Psoas muscle (tissue), 8 donors: Measurements from ENCODE around the gene ADRA1B. TPM values are rescaled to one million over a fixed set of nuclear protein-coding genes. Genes with fewer than 3 reads are reported as not detected.
"Not testable (repeated sequence)": the region's sequence is repeated elsewhere in the genome, so short reads cannot be mapped to it uniquely, and the experiment has no call there.

Experiments
- ATAC-seq, 4 donors: fragments of 200-7000 bp; cut with Tn5 transposase; one replicate each; pipeline ENCODE4 v1.9.1; 2020; ENCODE audit warnings: moderate library complexity in 3 of 4, mild to moderate bottlenecking in 2 of 4
- DNase-seq, 2 donors: peaks; one replicate each; pipeline ENCODE4 v3.0.0-alpha.2; 2020
- H3K27ac ChIP-seq: fragments of 200-600 bp; one replicate; pipeline ENCODE4 v1.8.0; 2022
- H3K27me3 ChIP-seq, 3 donors: fragments of 200-600 bp in 1 of 3; one replicate each; pipeline versions ENCODE4 v1.6.1 to v1.8.0; 2013 to 2022; ENCODE audit warnings: low read length in 2 of 3, mild to moderate bottlenecking in 2 of 3, moderate library complexity in 1 of 3; ENCODE audit not compliant: insufficient read depth in 3 of 3
- H3K36me3 ChIP-seq, 2 donors: fragments of 200-600 bp in 1 of 2; one replicate each; pipeline versions ENCODE4 v1.6.1 to v1.8.0; 2013 to 2022; ENCODE audit warnings: low read depth in 1 of 2, mild to moderate bottlenecking in 1 of 2, moderate library complexity in 1 of 2; ENCODE audit not compliant: insufficient read depth in 1 of 2
- H3K4me1 ChIP-seq: fragments of 200-600 bp; one replicate; pipeline ENCODE4 v1.8.0; 2022
- H3K4me3 ChIP-seq: fragments of 200-600 bp; one replicate; pipeline ENCODE4 v1.8.0; 2022; ENCODE audit warnings: mild to moderate bottlenecking
- H3K9me3 ChIP-seq: fragments of 200-600 bp; one replicate; pipeline ENCODE4 v1.8.0; 2022
- WGBS, 3 donors: extraction: QIAGEN DNeasy Blood & Tissue Kit; methylation state at CpG; one replicate each; pipeline versions ENCODE4 v1.1.6 to v1.1.7; 2013; 5-methylcytosine and 5-hydroxymethylcytosine counted together
- intact Hi-C, 2 donors: fragments of 100-400 bp; cut with DNase I; formaldehyde crosslinking; loops; one replicate each; pipeline versions ENCODE4 v1.11.0 to v1.14.2; 2022
- polyA plus RNA-seq, 3 donors: library from polyadenylated mRNA; stranded (reverse); fragments of 200-250 nt; gene quantifications; one replicate each; pipeline ENCODE4 v1.2.3, GENCODE V29; 2013
- total RNA-seq, 4 donors: library from RNA; stranded (reverse); fragmentation: NEBNext Ultra II Directional in 2 of 4; extraction: Animal tissue kit (Norgen Biotek cat#: 25700) in 2 of 4; gene quantifications; one replicate each; pipeline versions ENCODE4 v1.2.1 to v1.2.4, GENCODE V29; 2021 to 2023
- TF ChIP-seq, protein P1 (sequence below): fragments of 200-600 bp; IDR thresholded peaks from one replicate; pipeline ENCODE4 v1.8.0; 2022; ENCODE audit warnings: antibody characterized with exemption
- donor health status: healthy with polysubstance abuse.
- donor health status: DM: no; HTN: no; CAD: no; lungs with moderate emphysema.
- donor health status: Bipolar disorder and iron deficiency.
- donor health status: healthy.
- donor health status: DM: yes; HTN: yes; CAD: no.
- donor health status: DM: no; HTN: no; CAD: no.
- donor health status: DM: no; HTN: no; CAD: no.
- donor health status: DM: yes; HTN: yes; CAD: no.

ADRA1B gene
- total and polyA plus RNA-seq, 7 donors, result 0.06 to 1.3 (median 0.24) TPM; not detected in 1

DNA sequence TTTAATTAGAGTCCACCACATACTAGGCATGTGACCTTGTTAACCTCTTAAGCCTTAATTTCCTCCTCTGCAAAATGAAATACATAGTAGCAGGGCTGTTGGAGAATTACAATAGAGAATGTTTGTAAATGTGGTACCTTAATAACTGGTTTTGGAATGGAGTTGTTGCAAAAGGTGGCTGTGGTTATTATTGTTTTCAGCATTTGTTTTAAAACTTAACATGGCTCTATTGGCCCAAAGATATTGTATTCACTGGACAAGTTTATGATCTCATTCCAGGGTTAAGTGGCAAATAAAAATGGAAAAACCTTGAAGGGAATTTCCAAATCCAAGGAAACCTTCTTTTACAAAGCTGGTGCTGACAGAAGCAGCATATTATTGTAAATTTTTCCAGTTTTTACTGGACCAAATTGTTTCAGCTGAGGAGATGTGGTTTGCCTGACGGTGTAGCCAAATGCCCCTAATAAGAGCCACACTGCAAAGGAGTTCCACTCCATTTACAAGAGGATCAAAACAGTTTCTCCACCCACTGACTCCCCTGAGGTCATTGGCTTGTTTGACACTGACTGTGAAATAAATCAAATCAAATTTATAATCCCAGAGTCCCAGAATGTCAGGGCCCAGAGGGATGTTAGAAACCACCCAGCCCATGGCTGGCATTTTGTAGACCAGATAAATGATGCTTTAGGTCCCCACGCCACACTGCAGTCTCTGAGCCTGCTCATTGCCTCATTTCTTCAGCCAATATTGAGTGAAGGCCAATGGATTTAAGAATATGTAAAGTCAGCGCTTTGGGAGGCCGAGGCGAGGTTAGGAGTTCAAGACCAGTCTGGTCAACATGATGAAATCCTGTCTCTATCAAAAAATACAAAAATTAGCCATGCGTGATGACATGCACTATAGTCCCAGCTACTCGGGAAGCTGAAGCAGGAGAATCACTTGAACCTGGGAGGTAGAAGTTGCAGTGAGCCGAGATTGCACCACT, 45.2 kb downstream of the ADRA1B start:
- ATAC-seq (no peak), DNase-seq (no peak)
- Histone ChIP-seq H3K4me3 (no peak overlapping the region), H3K27ac (no peak overlapping the region), H3K4me1 (no peaks in the 10 kb centered on the region), H3K9me3 (no peaks in the 10 kb centered on the region), H3K36me3 (no peaks in the 10 kb centered on the region), H3K27me3 (no peaks in the 10 kb centered on the region)
- TF ChIP-seq, protein P1, sequence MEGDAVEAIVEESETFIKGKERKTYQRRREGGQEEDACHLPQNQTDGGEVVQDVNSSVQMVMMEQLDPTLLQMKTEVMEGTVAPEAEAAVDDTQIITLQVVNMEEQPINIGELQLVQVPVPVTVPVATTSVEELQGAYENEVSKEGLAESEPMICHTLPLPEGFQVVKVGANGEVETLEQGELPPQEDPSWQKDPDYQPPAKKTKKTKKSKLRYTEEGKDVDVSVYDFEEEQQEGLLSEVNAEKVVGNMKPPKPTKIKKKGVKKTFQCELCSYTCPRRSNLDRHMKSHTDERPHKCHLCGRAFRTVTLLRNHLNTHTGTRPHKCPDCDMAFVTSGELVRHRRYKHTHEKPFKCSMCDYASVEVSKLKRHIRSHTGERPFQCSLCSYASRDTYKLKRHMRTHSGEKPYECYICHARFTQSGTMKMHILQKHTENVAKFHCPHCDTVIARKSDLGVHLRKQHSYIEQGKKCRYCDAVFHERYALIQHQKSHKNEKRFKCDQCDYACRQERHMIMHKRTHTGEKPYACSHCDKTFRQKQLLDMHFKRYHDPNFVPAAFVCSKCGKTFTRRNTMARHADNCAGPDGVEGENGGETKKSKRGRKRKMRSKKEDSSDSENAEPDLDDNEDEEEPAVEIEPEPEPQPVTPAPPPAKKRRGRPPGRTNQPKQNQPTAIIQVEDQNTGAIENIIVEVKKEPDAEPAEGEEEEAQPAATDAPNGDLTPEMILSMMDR, result no peak
- 85 to 88% (median 85%) methylated on average over 8 of the region's 8 CpGs for WGBS, 3 donors
- intact Hi-C loops, result no loop called here

DNA sequence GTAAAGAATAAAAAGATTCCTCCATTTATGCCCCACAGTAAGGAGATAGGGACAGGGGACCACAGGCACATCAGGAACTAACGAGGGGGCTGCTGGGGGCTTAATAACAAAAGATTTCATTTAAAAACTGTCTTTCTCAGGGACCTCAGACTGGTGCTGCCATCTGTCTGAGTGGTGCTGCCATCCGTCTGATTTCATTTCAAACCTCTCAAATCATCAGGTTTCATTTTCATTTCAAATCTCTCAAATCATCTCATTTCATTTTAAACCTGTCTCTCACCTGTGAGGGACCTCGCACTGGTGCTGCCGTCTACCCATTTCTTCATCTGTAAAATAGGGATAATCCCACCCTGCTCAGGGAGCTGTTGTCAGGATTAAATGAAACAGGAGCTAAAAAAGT, 45.9 kb downstream of the ADRA1B start:
- Histone ChIP-seq H3K4me1 (no peaks in the 10 kb centered on the region), H3K9me3 (no peaks in the 10 kb centered on the region), H3K27ac (no peak overlapping the region), H3K27me3 (peaks cover 0 to under 1% (median 0%) of the 10 kb centered on the region in 3 donors), H3K36me3 (no peaks in the 10 kb centered on the region), H3K4me3 (no peak overlapping the region)
- DNase-seq (no peak), ATAC-seq (no peak)
- intact Hi-C loops, result no loop called here
- TF ChIP-seq, protein P1, result no peak
- 79 to 90% (median 84%) methylated on average over 4 of the region's 4 CpGs for WGBS, 3 donors

DNA sequence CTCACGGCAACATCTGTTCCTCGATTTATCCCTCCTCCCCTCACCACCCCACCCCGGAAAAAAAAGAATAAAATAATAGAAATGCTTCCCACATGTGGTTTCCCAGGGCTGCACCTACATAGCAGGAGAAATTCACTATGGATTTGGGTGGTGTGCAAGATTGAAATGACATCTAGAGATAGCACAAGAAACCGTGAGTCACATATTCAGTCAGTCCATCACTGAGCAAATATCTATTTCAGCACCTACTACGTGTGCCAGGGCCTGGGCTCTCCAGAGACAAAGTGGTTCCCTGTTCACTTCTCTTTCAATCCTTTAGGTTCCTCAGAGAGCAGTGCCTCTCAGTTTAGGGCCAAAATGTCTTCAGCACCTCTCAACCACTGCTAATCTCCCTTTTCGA, 47.7 kb downstream of the ADRA1B start:
- no peak overlapping the region for H3K27ac ChIP-seq
- H3K4me3 ChIP-seq, result no peak overlapping the region
- H3K9me3 ChIP-seq, result no peaks in the 10 kb centered on the region
- H3K4me1 ChIP-seq, result no peaks in the 10 kb centered on the region
- TF ChIP-seq, protein P1, result no peak
- WGBS, 3 donors, result 82 to 86% (median 84%) methylated on average over 6 of the region's 6 CpGs
- intact Hi-C loops, result no loop called here
- DNase-seq (no peak), ATAC-seq (no peak)
- H3K27me3 ChIP-seq, result peaks cover 0 to 5% (median 0%) of the 10 kb centered on the region in 3 donors
- H3K36me3 ChIP-seq, result no peaks in the 10 kb centered on the region

DNA sequence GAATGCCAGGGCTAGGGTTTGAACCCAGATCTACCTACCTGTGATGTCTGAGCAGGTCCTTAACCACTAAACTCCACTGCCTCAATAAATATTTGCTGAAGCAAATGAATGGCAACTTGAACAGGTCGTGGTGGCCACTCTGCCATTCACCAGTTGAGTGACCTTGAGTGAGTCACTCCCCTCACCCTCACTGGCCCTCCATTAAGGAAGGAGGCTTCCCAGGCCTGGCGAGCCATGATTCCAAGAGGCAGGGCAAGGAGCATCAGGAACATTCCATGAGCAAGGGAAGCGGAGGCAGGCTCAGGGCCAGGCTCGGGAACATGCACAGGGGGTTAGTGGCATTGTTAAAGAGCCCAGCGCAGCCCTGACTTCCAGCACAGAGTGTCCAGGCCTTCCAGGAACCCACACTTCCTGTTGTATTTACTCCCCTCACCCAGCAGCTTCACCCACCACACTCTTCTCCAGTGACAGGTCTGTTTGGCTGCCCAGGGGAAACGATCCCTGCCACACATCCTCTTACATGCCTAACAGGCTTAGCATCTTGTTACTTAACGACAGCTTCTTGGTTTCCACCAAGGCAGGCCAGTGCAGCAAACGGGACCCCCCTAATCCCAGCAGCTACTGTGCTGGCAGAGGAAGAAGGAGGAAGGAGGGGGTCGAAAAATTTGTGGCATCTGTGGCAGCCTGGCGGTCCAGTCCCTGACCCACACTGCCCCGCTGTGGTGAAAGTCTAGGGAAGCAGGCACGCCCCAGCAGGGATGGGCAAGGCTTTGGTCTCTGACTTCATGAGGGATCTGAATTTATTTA, 49.0 kb downstream of the ADRA1B start:
- H3K27me3 ChIP-seq, result peaks cover 0 to 10% (median 2%) of the 10 kb centered on the region in 3 donors
- H3K27ac ChIP-seq, result no peak overlapping the region
- WGBS, 3 donors, result 34 to 46% (median 36%) methylated on average over 12 of the region's 12 CpGs
- TF ChIP-seq, protein P1, result peak; percentile 42
- DNase-seq, result peak; percentile 31 to 70
- intact Hi-C loops, result no loop called here
- H3K9me3 ChIP-seq, result no peaks in the 10 kb centered on the region
- no peak overlapping the region for H3K4me3 ChIP-seq
- H3K36me3 ChIP-seq, result no peaks in the 10 kb centered on the region
- no peaks in the 10 kb centered on the region for H3K4me1 ChIP-seq
- peak in 2 of 4 donors; percentile 35 to 71 for ATAC-seq

DNA sequence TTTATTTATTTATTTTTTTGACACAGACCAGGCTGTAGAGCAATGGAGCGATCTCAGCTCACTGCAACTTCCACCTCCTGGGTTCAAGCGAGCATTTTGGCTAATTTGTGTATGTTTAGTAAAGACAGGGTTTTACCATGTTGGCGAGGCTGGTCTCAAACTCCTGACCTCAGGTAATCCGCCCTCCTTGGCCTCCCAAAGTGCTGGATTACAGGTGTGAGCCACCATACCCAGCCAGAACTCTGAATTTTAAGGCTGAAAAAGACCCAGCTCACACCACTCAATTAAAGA, 49.5 kb downstream of the ADRA1B start:
- H3K4me3 ChIP-seq, H3K4me1 ChIP-seq, H3K36me3 ChIP-seq, DNase-seq, ATAC-seq, H3K27ac ChIP-seq, H3K9me3 ChIP-seq, intact Hi-C loops: not testable (repeated sequence)
- 61 to 75% (median 74%) methylated on average over 4 of the region's 4 CpGs for WGBS, 3 donors
- H3K27me3 ChIP-seq, result peaks cover 4 to 14% (median 4%) of the 10 kb centered on the region in 3 donors
